DMS153 (cell line): ENCODE data around the gene ETS2.

ENCODE experiments used
- DNase-seq: peaks from one replicate; lab custom pipeline; 2025; lab: John Stamatoyannopoulos, UW

Gene ETS2

DNA sequence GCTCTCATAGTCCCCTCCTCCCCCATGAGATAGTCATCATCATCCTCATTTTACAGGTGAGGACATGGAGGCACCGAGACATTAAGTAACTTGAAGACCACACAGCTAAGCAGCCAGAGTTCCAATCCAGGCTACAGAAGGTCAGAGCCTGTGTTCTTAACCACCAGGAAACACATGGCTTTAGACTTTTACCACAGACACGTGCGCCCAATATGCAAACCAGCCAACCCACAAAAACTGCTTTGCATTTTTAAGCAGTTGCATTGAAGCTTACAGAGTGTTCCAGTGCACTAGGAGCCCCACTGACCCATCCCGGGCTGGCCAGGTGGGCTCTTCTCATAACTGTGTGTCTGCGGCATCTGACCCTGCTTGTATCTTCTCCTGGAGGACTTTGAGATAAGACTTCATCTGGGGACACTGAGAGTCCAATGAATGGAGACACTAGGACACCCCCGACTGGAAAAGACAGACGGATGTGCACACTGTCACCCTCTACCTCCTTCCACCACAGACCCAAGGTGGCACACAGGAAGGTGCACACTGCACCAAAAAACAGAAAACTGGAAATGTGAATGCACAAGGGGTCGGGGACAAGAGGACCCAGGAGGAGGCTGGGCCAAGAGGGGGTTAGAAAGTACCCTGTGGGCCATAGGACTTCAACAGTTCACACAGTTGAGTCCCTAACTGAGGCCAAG, 56.4 kb downstream of the ETS2 start:
- DNase-seq, result no peak

- no peak for DNase-seq
Observed at GRCh38 chr21:38863291-38863690, 57.6 kb downstream of the ETS2 start.

DNA sequence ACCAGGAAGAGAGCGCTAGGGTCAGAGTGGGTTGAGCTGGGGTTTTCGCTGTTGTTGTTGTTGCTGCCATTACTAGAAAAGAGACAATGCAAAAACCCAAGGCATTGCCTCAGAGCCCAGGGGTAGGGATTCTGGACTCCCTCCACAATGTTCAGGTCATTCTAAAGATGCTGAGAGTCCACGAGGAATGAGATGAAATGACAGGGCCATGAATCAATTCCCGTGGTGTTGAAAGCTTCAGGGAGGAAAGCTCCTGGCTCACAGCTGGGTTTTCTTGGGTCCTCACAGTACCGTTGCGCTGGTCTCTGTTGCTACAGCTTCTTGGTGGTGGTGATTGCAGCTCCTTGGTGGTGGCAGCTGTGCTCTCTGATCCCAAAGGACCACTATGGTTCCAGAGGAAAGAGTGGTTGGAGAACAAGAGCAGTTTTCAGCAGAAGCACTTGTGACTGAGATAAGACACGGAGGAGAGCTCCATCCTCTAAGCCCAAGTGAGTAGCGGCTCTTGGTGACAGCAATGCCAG, 58.2 kb downstream of the ETS2 start:
- DNase-seq, result no peak

DNA sequence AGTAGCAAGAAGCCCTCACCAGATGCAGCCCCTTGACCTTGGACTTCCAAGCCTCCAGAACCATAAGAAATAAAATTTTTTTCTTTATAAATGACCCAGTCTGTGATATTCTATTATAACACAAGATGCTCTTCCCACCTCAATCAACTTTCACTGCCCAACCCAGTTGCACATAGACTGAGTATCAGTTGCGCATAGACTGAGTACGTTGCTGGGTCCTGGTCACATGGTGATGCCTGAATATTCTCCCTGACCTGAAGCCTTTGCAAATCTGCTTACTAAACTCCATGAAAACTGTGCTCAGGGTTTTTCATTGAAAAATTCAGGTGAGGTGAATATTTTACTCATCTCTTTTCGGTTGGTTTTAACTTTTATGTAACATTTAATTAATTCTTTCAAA, 59.2 kb downstream of the ETS2 start:
- DNase-seq, result no peak

DNA sequence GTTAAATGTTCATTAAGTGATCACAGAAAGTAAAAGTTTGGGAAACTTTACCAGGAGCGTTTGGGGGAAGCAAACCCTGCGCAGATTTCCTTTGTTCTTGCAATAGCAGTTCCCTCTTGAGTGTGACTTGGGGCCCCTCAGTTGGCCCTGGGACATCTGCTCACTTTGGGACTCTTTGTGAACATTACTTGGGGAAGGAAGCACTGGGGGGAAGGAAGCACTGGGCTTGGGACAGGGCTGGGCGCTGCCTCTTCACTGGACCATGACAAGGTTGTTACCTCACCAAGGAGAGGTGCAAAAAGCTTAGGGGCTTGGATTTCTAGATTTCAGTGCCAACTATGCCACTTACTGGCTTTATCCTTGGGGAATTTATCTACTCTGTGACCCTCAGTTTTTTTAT, 63.5 kb downstream of the ETS2 start:
- DNase-seq, result no peak

GRCh38 chr21:38869946-38870345, 64.2 kb downstream of the ETS2 start:
- DNase-seq, result peak; percentile 56
